ENCODE measurements around the gene NR6A1.

Gene NR6A1

DNA sequence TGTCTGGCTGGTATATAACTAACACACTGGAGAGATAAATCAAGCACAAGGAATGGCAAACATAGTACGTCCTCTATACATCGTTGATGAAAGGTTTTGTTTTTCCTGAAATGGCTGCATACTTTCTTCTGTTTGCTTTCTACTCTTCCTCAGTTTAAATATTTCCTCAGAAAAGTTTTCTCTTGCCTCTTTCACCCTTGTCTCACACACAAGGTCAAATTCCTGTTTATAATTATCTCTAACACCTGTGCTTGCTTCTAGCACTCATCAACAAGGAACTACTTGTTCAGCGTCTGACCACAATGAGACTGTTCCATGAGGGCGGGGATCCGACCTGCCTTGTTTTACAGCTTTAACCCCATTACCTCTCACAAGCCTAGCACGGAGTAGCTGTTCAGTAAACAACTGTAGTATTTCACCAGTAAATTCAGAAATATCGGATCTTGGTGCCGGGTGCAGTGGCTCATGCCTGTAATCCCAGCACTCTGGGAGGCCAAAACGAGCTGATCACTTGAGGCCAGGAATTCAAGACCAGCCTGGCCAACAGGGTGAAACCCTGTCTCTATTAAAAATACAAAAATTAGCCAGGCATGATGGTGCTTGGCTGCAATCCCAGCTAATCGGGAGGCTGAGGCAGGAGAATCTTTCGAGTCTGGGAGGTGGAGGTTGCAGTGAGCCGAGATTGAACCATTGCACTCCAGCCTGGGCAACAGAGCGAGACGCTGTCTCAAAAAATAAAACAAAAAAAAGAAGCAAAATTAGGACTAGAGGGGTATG, 37.0 kb downstream of the NR6A1 start:
- H3K9me3 ChIP-seq (ENCODE audit: insufficient read depth, low read length): no peaks in the 10 kb centered on the region
- H3K9ac ChIP-seq (ENCODE audit: low read length): no peak overlapping the region
- H3K9me2 ChIP-seq (replicated peaks; ENCODE audit: insufficient read depth, low read length): no peaks in the 10 kb centered on the region
- H3K36me3 ChIP-seq (ENCODE audit: low read length): 0 out of 2 replicates have a peak, but pooled peaks cover 2% of the 10 kb centered on the region
- TF ChIP-seq, protein P1, sequence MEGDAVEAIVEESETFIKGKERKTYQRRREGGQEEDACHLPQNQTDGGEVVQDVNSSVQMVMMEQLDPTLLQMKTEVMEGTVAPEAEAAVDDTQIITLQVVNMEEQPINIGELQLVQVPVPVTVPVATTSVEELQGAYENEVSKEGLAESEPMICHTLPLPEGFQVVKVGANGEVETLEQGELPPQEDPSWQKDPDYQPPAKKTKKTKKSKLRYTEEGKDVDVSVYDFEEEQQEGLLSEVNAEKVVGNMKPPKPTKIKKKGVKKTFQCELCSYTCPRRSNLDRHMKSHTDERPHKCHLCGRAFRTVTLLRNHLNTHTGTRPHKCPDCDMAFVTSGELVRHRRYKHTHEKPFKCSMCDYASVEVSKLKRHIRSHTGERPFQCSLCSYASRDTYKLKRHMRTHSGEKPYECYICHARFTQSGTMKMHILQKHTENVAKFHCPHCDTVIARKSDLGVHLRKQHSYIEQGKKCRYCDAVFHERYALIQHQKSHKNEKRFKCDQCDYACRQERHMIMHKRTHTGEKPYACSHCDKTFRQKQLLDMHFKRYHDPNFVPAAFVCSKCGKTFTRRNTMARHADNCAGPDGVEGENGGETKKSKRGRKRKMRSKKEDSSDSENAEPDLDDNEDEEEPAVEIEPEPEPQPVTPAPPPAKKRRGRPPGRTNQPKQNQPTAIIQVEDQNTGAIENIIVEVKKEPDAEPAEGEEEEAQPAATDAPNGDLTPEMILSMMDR (IDR thresholded peaks at IDR 0.05; ENCODE audit: insufficient read depth, low read length, poor library complexity, severe bottlenecking): no peak
- no peak for TF ChIP-seq EZH2phosphoT487 (conservative IDR thresholded peaks at IDR 0.05; ENCODE audit: low read length)
- H3K4me3 ChIP-seq (ENCODE audit: insufficient read depth, low read length, poor library complexity, severe bottlenecking): no peak overlapping the region
- no peaks in the 10 kb centered on the region for H3K79me2 ChIP-seq (ENCODE audit: insufficient read depth, low read length)
- H3K4me2 ChIP-seq (ENCODE audit: low read depth, low read length, poor library complexity, severe bottlenecking): no peak overlapping the region
- no peak overlapping the region for H2AFZ ChIP-seq (ENCODE audit: low read depth, low read length, severe bottlenecking)
- H3F3A ChIP-seq (ENCODE audit: insufficient read depth): no peaks in the 10 kb centered on the region
- no peak overlapping the region for H3K27ac ChIP-seq (ENCODE audit: low read depth, low read length)
- no peaks in the 10 kb centered on the region for H3K27me3 ChIP-seq (ENCODE audit: low read length)
- H4K20me1 ChIP-seq (ENCODE audit: low read depth, low read length): no peaks in the 10 kb centered on the region

DNA sequence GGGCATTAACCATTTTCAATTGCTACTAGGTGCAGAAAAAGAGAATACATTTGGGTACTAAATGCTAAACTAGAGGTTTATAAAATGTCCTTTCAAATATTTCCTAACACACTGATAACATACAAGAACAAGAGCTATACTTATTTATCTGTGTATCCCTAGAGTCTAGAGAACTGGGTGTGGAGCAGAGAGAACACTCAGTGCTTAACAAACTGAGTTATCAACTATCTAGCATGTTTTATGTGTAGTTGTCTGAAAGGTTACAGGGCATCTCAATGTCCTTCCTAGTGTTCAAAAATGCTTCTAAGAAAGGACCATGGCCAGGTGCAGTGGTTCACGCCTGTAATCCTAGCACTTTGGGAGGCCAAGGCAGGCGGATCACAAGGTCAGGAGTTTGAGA, 40.3 kb downstream of the NR6A1 start:
- Histone ChIP-seq H3K9ac (ENCODE audit: low read length) (no peak overlapping the region), H3K36me3 (ENCODE audit: low read length) (0 out of 2 replicates have a peak, but pooled peaks cover 2% of the 10 kb centered on the region), H3K79me2 (ENCODE audit: insufficient read depth, low read length) (no peaks in the 10 kb centered on the region), H3F3A (ENCODE audit: insufficient read depth) (no peaks in the 10 kb centered on the region), H3K9me3 (ENCODE audit: insufficient read depth, low read length) (no peaks in the 10 kb centered on the region), H3K27ac (ENCODE audit: low read depth, low read length) (no peak overlapping the region), H3K4me3 (ENCODE audit: insufficient read depth, low read length, poor library complexity, severe bottlenecking) (no peak overlapping the region), H2AFZ (ENCODE audit: low read depth, low read length, severe bottlenecking) (no peak overlapping the region), H3K9me2 (replicated peaks; ENCODE audit: insufficient read depth, low read length) (no peaks in the 10 kb centered on the region), H3K27me3 (ENCODE audit: low read length) (no peaks in the 10 kb centered on the region), H4K20me1 (ENCODE audit: low read depth, low read length) (no peaks in the 10 kb centered on the region), H3K4me2 (ENCODE audit: low read depth, low read length, poor library complexity, severe bottlenecking) (no peak overlapping the region)
- TF ChIP-seq EZH2phosphoT487 (conservative IDR thresholded peaks at IDR 0.05; ENCODE audit: low read length): no peak
- TF ChIP-seq, protein P1 (IDR thresholded peaks at IDR 0.05; ENCODE audit: insufficient read depth, low read length, poor library complexity, severe bottlenecking): no peak

DNA sequence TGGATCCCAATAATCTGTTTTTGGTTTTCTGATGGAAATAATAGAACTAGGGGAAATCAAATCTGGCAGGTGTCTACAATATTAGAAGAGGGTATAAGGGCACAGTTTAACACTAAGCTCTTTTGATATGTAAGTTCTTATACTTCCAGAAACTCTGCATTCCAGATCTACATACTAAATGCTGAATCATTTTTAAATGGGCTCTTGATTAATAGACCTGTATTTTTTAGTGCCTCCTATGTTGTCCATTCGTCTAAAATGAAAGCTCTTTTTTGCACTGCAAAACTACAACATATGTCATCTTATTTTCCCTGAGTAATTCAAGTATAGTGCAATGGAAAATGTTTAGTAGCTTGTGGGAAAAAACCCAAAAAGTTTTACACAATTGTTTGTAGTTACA, 44.2 kb downstream of the NR6A1 start:
- H3K9me2 ChIP-seq (replicated peaks; ENCODE audit: insufficient read depth, low read length): no peaks in the 10 kb centered on the region
- H2AFZ ChIP-seq (ENCODE audit: low read depth, low read length, severe bottlenecking): no peak overlapping the region
- H3K4me2 ChIP-seq (ENCODE audit: low read depth, low read length, poor library complexity, severe bottlenecking): no peak overlapping the region
- H4K20me1 ChIP-seq (ENCODE audit: low read depth, low read length): no peaks in the 10 kb centered on the region
- H3K9me3 ChIP-seq (ENCODE audit: insufficient read depth, low read length): no peaks in the 10 kb centered on the region
- no peak overlapping the region for H3K9ac ChIP-seq (ENCODE audit: low read length)
- no peaks in the 10 kb centered on the region for H3F3A ChIP-seq (ENCODE audit: insufficient read depth)
- no peaks in the 10 kb centered on the region for H3K79me2 ChIP-seq (ENCODE audit: insufficient read depth, low read length)
- no peak for TF ChIP-seq EZH2phosphoT487 (conservative IDR thresholded peaks at IDR 0.05; ENCODE audit: low read length)
- TF ChIP-seq, protein P1 (IDR thresholded peaks at IDR 0.05; ENCODE audit: insufficient read depth, low read length, poor library complexity, severe bottlenecking): no peak
- no peak overlapping the region for H3K4me3 ChIP-seq (ENCODE audit: insufficient read depth, low read length, poor library complexity, severe bottlenecking)
- no peaks in the 10 kb centered on the region for H3K36me3 ChIP-seq (ENCODE audit: low read length)
- no peak overlapping the region for H3K27ac ChIP-seq (ENCODE audit: low read depth, low read length)
- no peaks in the 10 kb centered on the region for H3K27me3 ChIP-seq (ENCODE audit: low read length)
